NCI-H2081 treated with DMSO at 0.1 percent for 48 hours (cell line): ENCODE measurements around the gene HSPA14.
"Not testable (repeated sequence)": the region's sequence is repeated elsewhere in the genome, so short reads cannot be mapped to it uniquely, and the experiment has no call there.

Source experiments
- DNase-seq: peaks from one replicate; lab custom pipeline; 2025; lab: John Stamatoyannopoulos, UW

HSPA14 gene

DNA sequence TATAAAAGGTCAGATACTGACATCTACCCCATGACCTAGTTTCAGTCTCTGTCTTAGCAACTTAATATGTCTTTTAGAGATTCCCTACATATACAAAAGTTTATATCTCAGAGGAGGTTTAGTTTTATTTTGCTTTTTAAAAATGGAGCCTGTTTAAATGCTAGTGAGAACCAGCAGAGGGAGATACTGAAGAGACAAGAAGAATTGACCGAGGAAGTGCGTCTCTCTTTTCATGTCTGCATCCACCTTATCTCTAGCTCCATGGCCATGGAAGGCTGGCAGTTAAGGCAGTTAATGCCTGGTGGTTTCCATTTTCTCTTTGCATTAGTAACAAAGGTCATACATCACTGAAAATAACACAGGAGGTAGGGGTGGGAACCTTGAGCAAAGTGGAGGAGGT lies 51.2 kb downstream of the HSPA14 start:
- no peak for DNase-seq

DNA sequence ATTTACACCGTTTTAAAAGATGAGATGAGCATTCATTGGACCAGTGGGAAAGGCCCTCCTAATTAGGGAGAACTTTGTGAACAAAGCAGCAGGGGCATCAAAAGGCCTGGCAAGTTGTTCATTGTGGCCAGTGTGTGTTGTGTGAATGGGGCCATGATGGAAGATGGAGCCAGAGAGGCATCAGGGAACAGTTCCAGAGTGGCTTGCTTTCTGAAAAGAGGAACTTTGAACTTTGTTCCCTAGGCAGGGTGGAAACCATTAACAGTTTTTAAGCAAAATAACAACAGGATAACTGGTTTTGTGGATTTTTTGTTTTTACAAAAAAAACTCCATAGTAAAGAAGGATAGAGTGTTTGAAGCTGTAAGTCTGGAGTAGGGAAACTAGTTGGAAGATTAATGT lies 53.0 kb downstream of the HSPA14 start:
- no peak for DNase-seq

DNA sequence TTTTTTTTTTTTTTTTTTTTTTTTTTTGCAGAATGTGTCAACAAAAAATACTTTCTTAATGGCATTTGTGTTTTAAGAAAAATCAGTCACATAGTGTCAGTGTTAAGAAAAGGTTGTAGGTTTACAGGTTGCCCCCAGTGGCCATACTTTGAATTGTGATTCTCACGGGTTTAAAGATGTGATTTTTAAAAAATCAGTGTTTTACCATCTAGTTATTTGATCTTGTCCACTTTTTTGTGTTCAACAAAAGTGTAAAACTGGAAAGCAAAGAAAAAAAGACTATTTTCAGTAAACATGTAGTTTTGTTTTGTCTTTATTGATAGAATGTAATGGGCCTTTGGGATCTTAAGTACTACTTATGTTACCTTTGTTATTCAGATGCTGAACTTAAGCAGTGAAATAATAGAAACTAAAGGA lies 66.2 kb downstream of the HSPA14 start:
- DNase-seq, result no peak

DNA sequence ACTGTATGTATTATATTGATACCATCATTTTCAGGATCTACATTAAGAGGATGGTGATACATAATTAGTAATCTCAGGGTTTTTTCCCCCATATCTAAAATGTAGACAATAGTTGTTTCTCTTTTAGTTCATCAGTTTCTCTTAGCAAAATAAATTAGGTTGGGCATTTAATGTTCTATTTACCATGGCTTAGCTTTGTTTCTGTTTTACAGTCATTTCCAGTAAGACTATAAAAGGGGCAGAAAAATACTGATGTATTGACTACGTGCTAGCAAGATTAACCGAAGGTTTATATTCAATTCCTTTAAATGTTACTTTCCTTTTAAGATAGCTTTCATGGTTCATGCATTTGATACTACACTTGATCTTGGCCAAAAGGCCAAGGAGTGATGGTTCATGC lies 66.8 kb downstream of the HSPA14 start:
- DNase-seq, result no peak

DNA sequence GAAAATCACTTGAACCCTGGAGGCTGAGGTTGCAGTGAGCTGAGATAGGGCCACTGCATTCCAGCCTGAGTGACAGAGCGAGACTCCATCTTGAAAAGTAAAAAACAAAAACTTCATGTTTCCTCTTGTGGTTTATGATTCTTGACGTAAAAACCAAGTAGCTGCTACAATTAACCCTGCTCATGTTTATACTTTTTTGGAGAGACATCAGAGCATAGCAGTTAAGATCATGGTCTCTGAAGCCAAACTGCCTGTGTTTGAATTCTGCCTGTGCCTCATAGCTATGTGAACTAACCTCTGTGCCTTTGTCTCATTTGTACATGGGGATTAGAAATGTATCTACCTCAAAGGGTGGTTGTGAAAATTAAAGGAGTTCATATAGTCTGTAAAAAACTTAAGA lies 67.8 kb downstream of the HSPA14 start:
- no peak for DNase-seq

DNA sequence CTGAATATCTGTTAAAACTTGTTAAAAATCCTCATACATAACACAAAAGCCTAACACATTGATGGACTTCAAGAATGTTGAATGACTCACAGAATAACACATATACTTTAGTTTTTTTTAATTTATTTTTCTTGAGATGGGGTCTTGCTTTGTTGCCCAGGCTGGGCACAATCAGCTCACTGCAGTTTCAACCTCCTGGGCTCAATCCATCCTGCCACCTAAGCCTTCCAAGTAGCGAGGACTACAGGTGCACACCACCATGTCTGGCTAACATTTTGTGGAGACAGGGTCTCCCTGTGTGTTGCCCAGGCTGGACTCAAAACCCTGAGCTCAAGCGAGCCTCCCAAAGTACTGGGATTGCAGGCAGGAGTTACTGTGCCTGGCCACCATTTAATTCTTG lies 68.7 kb downstream of the HSPA14 start:
- no peak for DNase-seq

DNA sequence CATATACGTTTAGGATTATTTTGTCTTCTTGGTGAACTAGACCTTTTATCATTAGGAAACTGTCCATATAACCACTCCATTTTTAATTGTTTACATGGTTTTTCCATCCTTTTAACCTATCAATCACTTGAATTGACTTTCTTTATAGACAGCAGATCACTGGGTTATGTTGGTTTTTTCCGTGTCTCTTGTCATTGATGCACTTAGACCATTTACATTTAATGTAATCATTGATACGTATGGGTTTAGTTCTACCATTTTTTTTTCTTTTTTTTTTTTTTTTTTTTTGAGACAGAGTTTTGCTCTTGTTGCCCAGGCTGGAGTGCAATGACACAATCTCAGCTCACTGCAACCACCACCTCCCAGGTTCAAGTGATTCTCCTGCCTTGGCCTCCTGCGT lies 69.5 kb downstream of the HSPA14 start:
- not testable (repeated sequence) for DNase-seq

DNA sequence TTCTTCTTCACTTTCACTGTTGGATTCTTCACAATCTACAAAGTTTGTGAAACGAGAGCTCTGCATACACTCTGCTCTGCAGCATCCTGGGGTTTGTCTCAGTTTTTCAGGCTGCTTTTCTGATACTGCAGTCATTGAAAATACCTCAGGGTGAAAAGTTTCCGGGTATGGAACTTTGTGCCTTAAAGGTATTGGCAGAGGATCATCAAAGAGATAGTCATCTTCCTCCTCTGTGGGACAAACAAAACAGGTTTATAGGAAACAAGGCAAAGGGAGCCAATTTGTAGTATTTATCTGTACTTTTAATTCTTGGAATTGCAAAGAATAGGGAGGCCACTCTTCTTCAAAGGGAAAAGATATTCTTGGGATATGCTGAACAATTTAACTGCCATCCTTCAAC lies 71.0 kb downstream of the HSPA14 start:
- no peak for DNase-seq

DNA sequence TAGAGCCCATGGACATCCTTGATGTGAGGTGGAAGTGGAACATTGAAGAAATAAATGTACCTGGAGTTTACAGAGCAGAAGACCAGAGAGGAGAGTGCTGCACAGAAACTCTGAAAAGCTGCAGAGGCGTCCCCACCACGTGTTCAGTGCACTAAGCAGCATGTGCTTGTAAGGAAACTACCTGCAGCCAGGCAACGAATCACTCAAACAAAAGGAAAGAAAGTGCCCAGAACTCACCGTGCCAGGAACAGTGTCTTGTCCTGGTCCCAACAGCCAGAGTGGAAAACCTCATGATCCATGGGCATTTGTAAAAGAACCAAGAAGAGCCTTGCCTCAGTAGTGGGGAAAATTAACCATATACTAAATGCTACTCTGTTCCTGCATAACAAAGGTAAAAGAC lies 72.8 kb downstream of the HSPA14 start:
- no peak for DNase-seq

DNA sequence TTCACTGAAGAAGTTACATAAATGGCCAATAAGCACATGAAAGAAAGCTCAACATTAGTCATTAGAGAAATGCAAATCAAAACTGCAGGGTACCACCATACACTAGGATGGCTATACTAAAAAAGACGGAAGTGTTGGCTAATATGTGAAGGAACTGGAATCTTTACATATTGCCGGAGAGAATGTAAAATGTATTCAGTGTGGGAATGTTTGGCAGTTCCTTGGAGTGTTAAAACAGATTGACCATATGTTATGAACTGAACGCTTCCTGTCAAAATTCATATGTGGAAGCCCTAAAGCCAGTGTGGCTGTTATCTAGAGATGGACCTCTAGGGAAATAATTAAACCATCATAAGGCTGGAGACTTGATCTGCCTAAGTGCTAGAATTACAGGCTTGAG lies 73.7 kb downstream of the HSPA14 start:
- DNase-seq, result no peak

DNA sequence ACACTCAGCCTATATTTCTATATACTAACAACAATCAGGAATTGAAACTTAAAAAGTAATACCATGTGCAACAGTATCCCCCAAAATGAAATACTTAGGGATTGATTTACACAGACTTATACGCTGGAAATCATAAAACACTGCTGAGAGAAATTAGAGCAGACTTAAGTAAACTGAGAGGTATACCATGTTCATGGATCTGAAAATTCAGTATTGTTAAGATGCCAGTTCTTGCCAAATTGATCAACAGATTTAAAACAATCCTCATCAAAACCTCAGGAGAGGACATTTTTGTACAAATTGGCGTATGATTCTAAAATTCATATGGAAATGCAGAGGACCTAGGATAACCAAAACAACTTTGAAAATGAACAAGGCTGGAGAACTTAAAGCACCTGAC lies 78.5 kb downstream of the HSPA14 start:
- DNase-seq, result no peak

DNA sequence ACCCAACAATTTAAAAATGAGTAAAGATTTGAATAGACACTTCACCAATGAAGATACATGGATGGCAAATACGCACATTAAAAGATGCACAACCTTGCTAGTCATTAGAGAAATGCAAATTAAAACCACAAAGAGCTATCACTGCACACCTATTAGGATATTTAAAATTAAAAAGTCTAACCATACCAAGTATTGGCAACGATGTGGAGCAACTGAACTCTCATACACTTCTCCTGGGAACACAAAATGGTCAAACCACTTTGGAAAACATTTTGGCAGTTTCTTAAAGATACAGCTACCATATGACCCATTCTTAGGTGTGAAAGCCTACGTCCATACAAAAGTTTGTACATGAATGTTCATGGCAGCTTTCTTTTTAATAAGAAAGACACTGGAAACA lies 79.7 kb downstream of the HSPA14 start:
- no peak for DNase-seq

DNA sequence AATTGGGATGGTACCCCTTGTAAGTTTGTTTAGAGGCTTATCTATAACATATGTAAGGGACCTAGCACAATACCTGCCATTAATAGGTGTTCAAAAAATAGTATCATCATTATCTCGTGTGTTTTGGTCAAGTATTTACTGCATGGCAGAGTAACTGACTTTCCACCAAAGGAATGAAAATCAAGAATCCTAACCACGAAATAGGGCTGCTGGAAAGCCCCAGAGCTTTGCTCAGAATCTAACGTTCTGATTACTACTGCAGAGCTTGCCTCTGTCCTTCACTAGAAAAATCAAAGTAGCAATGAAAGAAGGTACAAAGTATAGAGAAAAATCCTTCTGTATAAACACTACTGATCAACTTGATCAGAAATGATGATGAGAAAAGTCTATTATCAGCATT lies 80.9 kb downstream of the HSPA14 start:
- DNase-seq, result no peak
